Measurements from ENCODE around the gene PFDN5.
"Not testable (repeated sequence)": the region's sequence is repeated elsewhere in the genome, so short reads cannot be mapped to it uniquely, and the experiment has no call there.

Gene PFDN5

DNA sequence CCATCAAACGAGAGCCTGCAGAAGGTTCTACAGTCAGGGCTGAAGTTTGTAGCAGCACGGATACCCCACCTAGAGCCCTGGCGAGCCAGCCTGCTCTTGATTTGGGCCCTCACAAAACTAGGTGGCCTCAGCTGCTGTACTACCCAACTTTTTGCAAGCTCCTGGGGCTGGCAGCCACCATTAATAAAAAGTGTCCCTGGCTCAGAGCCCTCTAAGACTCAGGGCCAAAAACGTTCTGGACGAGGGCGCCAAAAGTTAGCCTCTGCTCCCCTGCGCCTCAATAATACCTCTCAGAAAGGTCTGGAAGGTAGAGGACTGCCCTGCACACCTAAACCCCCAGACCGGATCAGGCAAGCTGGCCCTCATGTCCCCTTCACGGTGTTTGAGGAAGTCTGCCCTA lies 8.9 kb upstream of the PFDN5 start:
- no peaks in the 10 kb centered on the region for H3K4me1 ChIP-seq (ENCODE audit: control insufficient read depth in 1 of 2, insufficient read depth in 2 of 2, low read length in 2 of 2)
- H3K9ac ChIP-seq (ENCODE audit: low read depth in 1 of 2, low read length in 2 of 2): no peak overlapping the region
- H3K36me3 ChIP-seq (ENCODE audit: control insufficient read depth in 1 of 2, insufficient read depth in 2 of 2, low read length in 2 of 2): peaks cover 7 to 40% of the 10 kb centered on the region in 2 donors
- no peaks in the 10 kb centered on the region for H3K27me3 ChIP-seq (ENCODE audit: control insufficient read depth in 1 of 2, insufficient read depth in 2 of 2, low read length in 2 of 2)
- no peak overlapping the region for H3K4me3 ChIP-seq (ENCODE audit: low read depth in 1 of 2, low read length in 2 of 2)
- H3K27ac ChIP-seq (ENCODE audit: low read depth, low read length): no peak overlapping the region
- no peaks in the 10 kb centered on the region for H3K9me3 ChIP-seq (ENCODE audit: control insufficient read depth in 1 of 2, low read length in 2 of 2)

- Histone ChIP-seq H3K9ac (ENCODE audit: low read depth in 1 of 2, low read length in 2 of 2) (no peak overlapping the region), H3K27ac (ENCODE audit: low read depth, low read length) (no peak overlapping the region), H3K4me3 (ENCODE audit: low read depth in 1 of 2, low read length in 2 of 2) (no peak overlapping the region), H3K27me3 (ENCODE audit: control insufficient read depth in 1 of 2, insufficient read depth in 2 of 2, low read length in 2 of 2) (no peaks in the 10 kb centered on the region), H3K4me1 (ENCODE audit: control insufficient read depth in 1 of 2, insufficient read depth in 2 of 2, low read length in 2 of 2) (no peaks in the 10 kb centered on the region), H3K9me3 (ENCODE audit: control insufficient read depth in 1 of 2, low read length in 2 of 2) (no peaks in the 10 kb centered on the region), H3K36me3 (ENCODE audit: control insufficient read depth in 1 of 2, insufficient read depth in 2 of 2, low read length in 2 of 2) (peaks cover 7 to 44% of the 10 kb centered on the region in 2 donors)
Measured at GRCh38 chr12:53287741-53288216, 7.6 kb upstream of the PFDN5 start.

DNA sequence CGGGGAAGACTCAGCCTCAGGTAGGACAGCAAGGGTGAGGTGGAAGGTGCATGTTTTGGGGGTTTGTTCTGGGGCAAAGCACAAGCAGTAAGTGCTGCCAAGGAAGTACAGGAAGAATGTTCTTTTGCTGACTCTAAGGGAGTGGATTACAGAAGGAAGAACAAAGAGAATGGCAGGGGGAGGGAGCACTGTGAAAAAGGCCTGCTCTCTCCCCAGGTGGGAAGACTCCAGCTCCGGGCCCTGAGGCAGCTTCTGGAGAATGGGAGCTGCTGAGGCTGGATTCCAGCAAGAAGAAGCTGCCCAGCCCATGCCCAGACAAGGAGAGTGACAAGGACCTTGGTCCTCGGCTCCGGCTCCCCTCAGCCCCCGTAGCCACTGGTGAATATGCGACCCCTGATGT lies 7.0 kb upstream of the PFDN5 start:
- peaks cover 6 to 41% of the 10 kb centered on the region in 2 donors for H3K36me3 ChIP-seq (ENCODE audit: control insufficient read depth in 1 of 2, insufficient read depth in 2 of 2, low read length in 2 of 2)
- H3K4me1 ChIP-seq (ENCODE audit: control insufficient read depth in 1 of 2, insufficient read depth in 2 of 2, low read length in 2 of 2): no peaks in the 10 kb centered on the region
- H3K9ac ChIP-seq (ENCODE audit: low read depth in 1 of 2, low read length in 2 of 2): no peak overlapping the region

GRCh38 chr12:53289891-53290290 lies 5.5 kb upstream of the PFDN5 start:
- Histone ChIP-seq H3K27ac (ENCODE audit: low read depth, low read length) (no peak overlapping the region), H3K4me1 (ENCODE audit: control insufficient read depth in 1 of 2, insufficient read depth in 2 of 2, low read length in 2 of 2) (peaks cover 0 to 3% of the 10 kb centered on the region in 2 donors), H3K27me3 (ENCODE audit: control insufficient read depth in 1 of 2, insufficient read depth in 2 of 2, low read length in 2 of 2) (no peaks in the 10 kb centered on the region), H3K36me3 (ENCODE audit: control insufficient read depth in 1 of 2, insufficient read depth in 2 of 2, low read length in 2 of 2) (peaks cover 0 to 34% of the 10 kb centered on the region in 2 donors), H3K9ac (ENCODE audit: low read depth in 1 of 2, low read length in 2 of 2) (no peak overlapping the region), H3K9me3 (ENCODE audit: control insufficient read depth in 1 of 2, low read length in 2 of 2) (no peaks in the 10 kb centered on the region), H3K4me3 (ENCODE audit: low read depth in 1 of 2, low read length in 2 of 2) (no peak overlapping the region)

More for the DNA sequence above, 7.0 kb upstream of the PFDN5 start:
- Histone ChIP-seq H3K27ac (ENCODE audit: low read depth, low read length) (no peak overlapping the region), H3K9me3 (ENCODE audit: control insufficient read depth in 1 of 2, low read length in 2 of 2) (no peaks in the 10 kb centered on the region), H3K27me3 (ENCODE audit: control insufficient read depth in 1 of 2, insufficient read depth in 2 of 2, low read length in 2 of 2) (no peaks in the 10 kb centered on the region), H3K4me3 (ENCODE audit: low read depth in 1 of 2, low read length in 2 of 2) (no peak overlapping the region)

GRCh38 chr12:53290661-53291060 lies 4.7 kb upstream of the PFDN5 start:
- Histone ChIP-seq H3K27ac (ENCODE audit: low read depth, low read length) (no peak overlapping the region), H3K4me1 (ENCODE audit: control insufficient read depth in 1 of 2, insufficient read depth in 2 of 2, low read length in 2 of 2) (peaks cover 0 to 7% of the 10 kb centered on the region in 2 donors), H3K9me3 (ENCODE audit: control insufficient read depth in 1 of 2, low read length in 2 of 2) (no peaks in the 10 kb centered on the region), H3K9ac (ENCODE audit: low read depth in 1 of 2, low read length in 2 of 2) (no peak overlapping the region), H3K36me3 (ENCODE audit: control insufficient read depth in 1 of 2, insufficient read depth in 2 of 2, low read length in 2 of 2) (peaks cover 0 to 34% of the 10 kb centered on the region in 2 donors), H3K27me3 (ENCODE audit: control insufficient read depth in 1 of 2, insufficient read depth in 2 of 2, low read length in 2 of 2) (no peaks in the 10 kb centered on the region), H3K4me3 (ENCODE audit: low read depth in 1 of 2, low read length in 2 of 2) (no peak overlapping the region)

- peaks cover 7 to 19% of the 10 kb centered on the region in 2 donors for H3K4me1 ChIP-seq (ENCODE audit: control insufficient read depth in 1 of 2, insufficient read depth in 2 of 2, low read length in 2 of 2)
- no peak overlapping the region for H3K4me3 ChIP-seq (ENCODE audit: low read depth in 1 of 2, low read length in 2 of 2)
- peaks cover 0 to 32% of the 10 kb centered on the region in 2 donors for H3K36me3 ChIP-seq (ENCODE audit: control insufficient read depth in 1 of 2, insufficient read depth in 2 of 2, low read length in 2 of 2)
- H3K9ac ChIP-seq (ENCODE audit: low read depth in 1 of 2, low read length in 2 of 2): no peak overlapping the region
- no peak overlapping the region for H3K27ac ChIP-seq (ENCODE audit: low read depth, low read length)
- no peaks in the 10 kb centered on the region for H3K9me3 ChIP-seq (ENCODE audit: control insufficient read depth in 1 of 2, low read length in 2 of 2)
- H3K27me3 ChIP-seq (ENCODE audit: control insufficient read depth in 1 of 2, insufficient read depth in 2 of 2, low read length in 2 of 2): no peaks in the 10 kb centered on the region
Measured at GRCh38 chr12:53292426-53292825, 2.9 kb upstream of the PFDN5 start.

GRCh38 chr12:53295891-53296219 lies 513 bp downstream of the PFDN5 start:
- H3K9ac ChIP-seq (ENCODE audit: low read depth in 1 of 2, low read length in 2 of 2): peak overlapping the region; percentile 94 to 100
- peaks cover 18 to 41% of the 10 kb centered on the region in 2 donors for H3K4me1 ChIP-seq (ENCODE audit: control insufficient read depth in 1 of 2, insufficient read depth in 2 of 2, low read length in 2 of 2)
- no peak overlapping the region for H3K27ac ChIP-seq (ENCODE audit: low read depth, low read length)
- no peaks in the 10 kb centered on the region for H3K27me3 ChIP-seq (ENCODE audit: control insufficient read depth in 1 of 2, insufficient read depth in 2 of 2, low read length in 2 of 2)
- no peaks in the 10 kb centered on the region for H3K9me3 ChIP-seq (ENCODE audit: control insufficient read depth in 1 of 2, low read length in 2 of 2)
- H3K36me3 ChIP-seq (ENCODE audit: control insufficient read depth in 1 of 2, insufficient read depth in 2 of 2, low read length in 2 of 2): peaks cover 6 to 17% of the 10 kb centered on the region in 2 donors
- H3K4me3 ChIP-seq (ENCODE audit: low read depth in 1 of 2, low read length in 2 of 2): peak overlapping the region; percentile 89 to 100

- H3K4me3 ChIP-seq (ENCODE audit: low read depth in 1 of 2, low read length in 2 of 2); H3K9ac ChIP-seq (ENCODE audit: low read depth in 1 of 2, low read length in 2 of 2); H3K27me3 ChIP-seq (ENCODE audit: control insufficient read depth in 1 of 2, insufficient read depth in 2 of 2, low read length in 2 of 2); H3K27ac ChIP-seq (ENCODE audit: low read depth, low read length); H3K9me3 ChIP-seq (ENCODE audit: control insufficient read depth in 1 of 2, low read length in 2 of 2): not testable (repeated sequence)
- Histone ChIP-seq H3K4me1 (ENCODE audit: control insufficient read depth in 1 of 2, insufficient read depth in 2 of 2, low read length in 2 of 2) (peaks cover 18 to 45% of the 10 kb centered on the region in 2 donors), H3K36me3 (ENCODE audit: control insufficient read depth in 1 of 2, insufficient read depth in 2 of 2, low read length in 2 of 2) (peaks cover 6 to 14% of the 10 kb centered on the region in 2 donors)
Measured at GRCh38 chr12:53297106-53297505, 1.8 kb downstream of the PFDN5 start.

DNA sequence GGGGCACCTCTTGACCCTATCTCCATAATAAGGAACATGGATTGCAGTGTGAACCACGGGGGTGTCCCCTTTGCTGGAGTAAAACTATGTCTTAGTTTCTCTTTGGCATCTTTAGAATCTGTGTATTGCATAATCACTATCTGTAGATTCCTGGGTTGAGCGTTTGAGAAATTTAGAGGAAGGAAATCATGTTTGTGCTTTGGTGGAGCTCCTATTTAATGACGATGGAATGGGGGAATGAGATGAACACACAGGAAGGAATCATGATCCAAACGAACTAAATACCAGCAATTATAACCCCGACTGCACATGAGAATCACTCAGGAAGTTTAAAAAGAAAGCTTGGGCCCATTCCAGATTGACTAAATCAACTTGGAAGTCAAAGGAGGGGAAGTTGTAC lies 2.8 kb downstream of the PFDN5 start:
- H3K9me3 ChIP-seq (ENCODE audit: control insufficient read depth in 1 of 2, low read length in 2 of 2): no peaks in the 10 kb centered on the region
- H3K9ac ChIP-seq (ENCODE audit: low read depth in 1 of 2, low read length in 2 of 2): no peak overlapping the region
- no peak overlapping the region for H3K4me3 ChIP-seq (ENCODE audit: low read depth in 1 of 2, low read length in 2 of 2)
- no peaks in the 10 kb centered on the region for H3K27me3 ChIP-seq (ENCODE audit: control insufficient read depth in 1 of 2, insufficient read depth in 2 of 2, low read length in 2 of 2)
- H3K4me1 ChIP-seq (ENCODE audit: control insufficient read depth in 1 of 2, insufficient read depth in 2 of 2, low read length in 2 of 2): peaks cover 18 to 45% of the 10 kb centered on the region in 2 donors
- H3K27ac ChIP-seq (ENCODE audit: low read depth, low read length): no peak overlapping the region
- peaks cover 10 to 15% of the 10 kb centered on the region in 2 donors for H3K36me3 ChIP-seq (ENCODE audit: control insufficient read depth in 1 of 2, insufficient read depth in 2 of 2, low read length in 2 of 2)

GRCh38 chr12:53299101-53299453 lies 3.7 kb downstream of the PFDN5 start:
- H3K4me3 ChIP-seq (ENCODE audit: low read depth in 1 of 2, low read length in 2 of 2): peak overlapping the region; percentile 88 to 100
- H3K9me3 ChIP-seq (ENCODE audit: control insufficient read depth in 1 of 2, low read length in 2 of 2): no peaks in the 10 kb centered on the region
- no peaks in the 10 kb centered on the region for H3K27me3 ChIP-seq (ENCODE audit: control insufficient read depth in 1 of 2, insufficient read depth in 2 of 2, low read length in 2 of 2)
- H3K36me3 ChIP-seq (ENCODE audit: control insufficient read depth in 1 of 2, insufficient read depth in 2 of 2, low read length in 2 of 2): peaks cover 11 to 18% of the 10 kb centered on the region in 2 donors
- peak overlapping the region; percentile 65 for H3K27ac ChIP-seq (ENCODE audit: low read depth, low read length)
- H3K9ac ChIP-seq (ENCODE audit: low read depth in 1 of 2, low read length in 2 of 2): no peak overlapping the region
- peaks cover 18 to 45% of the 10 kb centered on the region in 2 donors for H3K4me1 ChIP-seq (ENCODE audit: control insufficient read depth in 1 of 2, insufficient read depth in 2 of 2, low read length in 2 of 2)

Data from duodenal mucosa (tissue), 2 donors.